ENCODE data around the gene PPIG. TPM values are rescaled to one million over a fixed set of nuclear protein-coding genes. Genes with fewer than 3 reads are reported as not detected.
A peak's percentile ranks its signal among the peaks of the same experiment; 100 is the strongest.
"Not testable (repeated sequence)": the region's sequence is repeated elsewhere in the genome, so short reads cannot be mapped to it uniquely, and the experiment has no call there.

The PPIG gene
- total RNA-seq (2021), result 66.2 and 68.9 TPM in 2 replicates
- long read RNA-seq, full-length matches to known transcripts, result 41 of 125 reads
- long read RNA-seq, partial matches to known transcripts, result 63 of 125 reads
- long read RNA-seq, other reads (novel, unspliced or antisense), result 21 of 125 reads

- Histone ChIP-seq H2AFZ (ENCODE audit: low read length) (peak within 1 kb of the TSS; percentile 93), H3K23me2 (ENCODE audit: insufficient read length, low read depth, low read length, poor library complexity, severe bottlenecking) (no peaks in the 10 kb centered on the region), H3K79me2 (ENCODE audit: insufficient read depth, low read length) (peaks cover 27% of the 10 kb centered on the region; the same call in 1 of the 2 replicates), H3K4ac (ENCODE audit: low read depth, low read length) (peak within 1 kb of the TSS; percentile 63; the same call in 1 of the 2 replicates), H4K91ac (ENCODE audit: insufficient read length, low read depth, low read length) (peak within 1 kb of the TSS; percentile 12), H3K9ac (ENCODE audit: extremely low read depth, insufficient read length, low read length) (peak within 1 kb of the TSS; percentile 100), H3K56ac (ENCODE audit: insufficient read length, low read depth, low read length) (peak within 1 kb of the TSS; percentile 89), H3K27ac (ENCODE audit: insufficient read length, low read depth, low read length) (peak within 1 kb of the TSS; percentile 95), H3K18ac (ENCODE audit: insufficient read length, low read depth, low read length) (peak within 1 kb of the TSS; percentile 98), H2BK12ac (ENCODE audit: insufficient read length, low read depth, low read length) (peak within 1 kb of the TSS; percentile 55), H3K27me3 (ENCODE audit: insufficient read depth, low read length) (no peaks in the 10 kb centered on the region), H3K79me1 (ENCODE audit: insufficient read depth, low read depth, low read length, poor library complexity, severe bottlenecking) (no peaks in the 10 kb centered on the region), H2BK120ac (ENCODE audit: low read depth, low read length, poor library complexity, severe bottlenecking) (no peak within 1 kb of the TSS), H2BK20ac (ENCODE audit: low read depth, low read length, poor library complexity, severe bottlenecking) (no peak within 1 kb of the TSS), H4K5ac (ENCODE audit: insufficient read length, low read depth, low read length) (peak within 1 kb of the TSS; percentile 81), H3K9me3 (ENCODE audit: control insufficient read depth, low read depth, low read length) (no peaks in the 10 kb centered on the region), H2AK5ac (ENCODE audit: insufficient read length, low read length) (peak within 1 kb of the TSS; percentile 58), H4K20me1 (ENCODE audit: control insufficient read depth, insufficient read depth, insufficient read length) (no peaks in the 10 kb centered on the region), H3T11ph (ENCODE audit: low read length) (no peak within 1 kb of the TSS), H4K8ac (replicated peaks; ENCODE audit: insufficient read length, low read depth, low read length) (peak within 1 kb of the TSS; percentile 67), H2BK15ac (ENCODE audit: low read depth, low read length) (0 out of 2 replicates have a peak within 1 kb of the TSS, but pooled peaks have one; percentile 10), H3K4me2 (ENCODE audit: insufficient read depth, insufficient read length, low read length) (peak within 1 kb of the TSS; percentile 95), H3K14ac (ENCODE audit: insufficient read depth, low read length) (peak within 1 kb of the TSS; percentile 99), H3K4me1 (ENCODE audit: insufficient read depth, low read length) (no peaks in the 10 kb centered on the region; the same call in 1 of the 2 replicates), H3K23ac (ENCODE audit: insufficient read length, low read depth, low read length) (no peak within 1 kb of the TSS), H2BK5ac (ENCODE audit: insufficient read length, low read length) (peak within 1 kb of the TSS; percentile 96)
- H3K27ac Mint-ChIP-seq, result peak within 1 kb of the TSS; percentile 100
- H3K27me3 Mint-ChIP-seq (ENCODE audit: low read depth), result peaks cover 13% of the 10 kb centered on the region
- H3K4me1 Mint-ChIP-seq, result peaks cover 10% of the 10 kb centered on the region in 2 experiments; a peak in 3 of 4 replicates
- TF ChIP-seq, protein P1, sequence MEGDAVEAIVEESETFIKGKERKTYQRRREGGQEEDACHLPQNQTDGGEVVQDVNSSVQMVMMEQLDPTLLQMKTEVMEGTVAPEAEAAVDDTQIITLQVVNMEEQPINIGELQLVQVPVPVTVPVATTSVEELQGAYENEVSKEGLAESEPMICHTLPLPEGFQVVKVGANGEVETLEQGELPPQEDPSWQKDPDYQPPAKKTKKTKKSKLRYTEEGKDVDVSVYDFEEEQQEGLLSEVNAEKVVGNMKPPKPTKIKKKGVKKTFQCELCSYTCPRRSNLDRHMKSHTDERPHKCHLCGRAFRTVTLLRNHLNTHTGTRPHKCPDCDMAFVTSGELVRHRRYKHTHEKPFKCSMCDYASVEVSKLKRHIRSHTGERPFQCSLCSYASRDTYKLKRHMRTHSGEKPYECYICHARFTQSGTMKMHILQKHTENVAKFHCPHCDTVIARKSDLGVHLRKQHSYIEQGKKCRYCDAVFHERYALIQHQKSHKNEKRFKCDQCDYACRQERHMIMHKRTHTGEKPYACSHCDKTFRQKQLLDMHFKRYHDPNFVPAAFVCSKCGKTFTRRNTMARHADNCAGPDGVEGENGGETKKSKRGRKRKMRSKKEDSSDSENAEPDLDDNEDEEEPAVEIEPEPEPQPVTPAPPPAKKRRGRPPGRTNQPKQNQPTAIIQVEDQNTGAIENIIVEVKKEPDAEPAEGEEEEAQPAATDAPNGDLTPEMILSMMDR (conservative IDR thresholded peaks at IDR 0.05), result no peak
- DNase-seq, result peak; percentile 90
- H3K4me3 Mint-ChIP-seq, result peak within 1 kb of the TSS; percentile 99 to 100
- WGBS (ENCODE audit: extremely low coverage, insufficient read length, low lambda C conversion rate), result no CpG with 5 or more reads among the region's 49 CpGs
- H3K9me3 Mint-ChIP-seq, result peaks cover 15 to 19% of the 10 kb centered on the region in 2 experiments
- peaks cover 6 to 23% (median 12%) of the 10 kb centered on the region in 3 experiments for H3K36me3 Mint-ChIP-seq (ENCODE audit: insufficient read depth in 1 of 3, low read depth in 3 of 3)
Measured at GRCh38 chr2:169584005-169584877, at the start of gene PPIG. PPIG (plus strand) TSS chr2:169584351; CDS start chr2:169604042, 19,691 bp downstream.

GRCh38 chr2:169539460-169539859 is 44.7 kb upstream of the PPIG start:
- H2BK15ac ChIP-seq (ENCODE audit: low read depth, low read length); H3K9ac ChIP-seq (ENCODE audit: extremely low read depth, insufficient read length, low read length); H2AK5ac ChIP-seq (ENCODE audit: insufficient read length, low read length); H3K4me2 ChIP-seq (ENCODE audit: insufficient read depth, insufficient read length, low read length); H4K20me1 ChIP-seq (ENCODE audit: control insufficient read depth, insufficient read depth, insufficient read length); H3K79me2 ChIP-seq (ENCODE audit: insufficient read depth, low read length); H3K4me3 Mint-ChIP-seq; H3K27me3 ChIP-seq (ENCODE audit: insufficient read depth, low read length); H4K8ac ChIP-seq (replicated peaks; ENCODE audit: insufficient read length, low read depth, low read length); DNase-seq; H2BK12ac ChIP-seq (ENCODE audit: insufficient read length, low read depth, low read length); H3K4me1 Mint-ChIP-seq; H3K27ac ChIP-seq (ENCODE audit: insufficient read length, low read depth, low read length); H4K91ac ChIP-seq (ENCODE audit: insufficient read length, low read depth, low read length); H3K27ac Mint-ChIP-seq; H3K23ac ChIP-seq (ENCODE audit: insufficient read length, low read depth, low read length); H3K27me3 Mint-ChIP-seq (ENCODE audit: low read depth); H2AFZ ChIP-seq (ENCODE audit: low read length); H2BK20ac ChIP-seq (ENCODE audit: low read depth, low read length, poor library complexity, severe bottlenecking); H3K23me2 ChIP-seq (ENCODE audit: insufficient read length, low read depth, low read length, poor library complexity, severe bottlenecking); H2BK5ac ChIP-seq (ENCODE audit: insufficient read length, low read length); H3K9me3 ChIP-seq (ENCODE audit: control insufficient read depth, low read depth, low read length); H3K4ac ChIP-seq (ENCODE audit: low read depth, low read length); H3K14ac ChIP-seq (ENCODE audit: insufficient read depth, low read length); H3K18ac ChIP-seq (ENCODE audit: insufficient read length, low read depth, low read length); H4K5ac ChIP-seq (ENCODE audit: insufficient read length, low read depth, low read length); H2BK120ac ChIP-seq (ENCODE audit: low read depth, low read length, poor library complexity, severe bottlenecking); H3K56ac ChIP-seq (ENCODE audit: insufficient read length, low read depth, low read length); H3K9me3 Mint-ChIP-seq; H3T11ph ChIP-seq (ENCODE audit: low read length); H3K4me1 ChIP-seq (ENCODE audit: insufficient read depth, low read length); H3K79me1 ChIP-seq (ENCODE audit: insufficient read depth, low read depth, low read length, poor library complexity, severe bottlenecking): not testable (repeated sequence)
- H3K36me3 Mint-ChIP-seq (ENCODE audit: insufficient read depth in 1 of 3, low read depth in 3 of 3), result peaks cover 2 to 34% (median 33%) of the 10 kb centered on the region in 3 experiments; a peak in 6 of 7 replicates
- WGBS (ENCODE audit: extremely low coverage, insufficient read length, low lambda C conversion rate), result no CpG with 5 or more reads among the region's 2 CpGs
